ENCODE results near the gene DENND1A. TPM values are rescaled to one million over a fixed set of nuclear protein-coding genes. Genes with fewer than 3 reads are reported as not detected.
A peak's percentile ranks its signal among the peaks of the same experiment; 100 is the strongest.
"Not testable (repeated sequence)": the region's sequence is repeated elsewhere in the genome, so short reads cannot be mapped to it uniquely, and the experiment has no call there.

DENND1A gene
- total and polyA plus RNA-seq, 2 of the 13 experiments (the other 11 are each of a cell fraction or from before 2014, with no cell fraction given), result 14.8 to 30.1 TPM

- TF ChIP-seq CSRNP2 (CRISPR knock-in tag; conservative IDR thresholded peaks at IDR 0.05; ENCODE audit: low read depth), result no peak
- no peak for TF ChIP-seq ZNF503 (CRISPR knock-in tag; IDR thresholded peaks at IDR 0.05)
- no peak for TF ChIP-seq JDP2 (CRISPR knock-in tag; IDR thresholded peaks at IDR 0.05; ENCODE audit: borderline replicate concordance)
These were observed 8.5 kb upstream of the DENND1A start (continued) for GRCh38 chr9:123938401-123938800.

DNA sequence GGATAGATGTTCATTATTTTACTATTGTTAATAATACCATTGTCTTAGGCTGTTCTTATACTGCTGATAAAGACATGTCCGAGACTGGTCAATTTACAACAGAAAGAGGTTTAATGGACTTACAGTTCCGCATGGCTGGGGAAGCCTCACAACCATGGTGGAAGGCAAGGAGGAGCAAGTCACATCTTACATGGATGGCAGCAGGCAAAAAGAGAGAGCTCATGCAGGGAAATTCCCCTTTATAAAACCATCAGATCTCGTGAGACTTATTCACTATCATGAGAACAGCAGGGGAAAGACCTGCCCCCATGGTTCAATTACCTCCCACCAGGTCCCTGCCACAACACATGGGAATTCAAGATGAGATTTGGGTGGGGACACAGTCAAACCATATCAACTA, 6.6 kb upstream of the DENND1A start:
- DNase-seq (ENCODE audit: low spot score); H2AFZ ChIP-seq (ENCODE audit: low read length); H3K27me3 ChIP-seq (ENCODE audit: control insufficient read depth in 1 of 2, insufficient read depth in 2 of 2, low read length in 2 of 2); H3K27ac ChIP-seq (ENCODE audit: extremely low read length, insufficient read depth, low read length); POLR2A ChIA-PET; H3K9me3 ChIP-seq (ENCODE audit: low read length); H4K20me1 ChIP-seq (ENCODE audit: insufficient read depth, low read length); intact Hi-C loops (cut with micrococcal nuclease; ENCODE audit: unreplicated experiment); CTCF ChIA-PET (ENCODE audit: low intra/inter-chr PET ratio, low total read pairs); H3K4me2 ChIP-seq (ENCODE audit: low read depth, low read length); H3K79me2 ChIP-seq (ENCODE audit: insufficient read depth, low read length); in situ Hi-C loops (cut with HindIII; ENCODE audit: extremely low pct_ligation_motif_present, low pct_unique_long_range_greater_than_20kb); H3K36me3 ChIP-seq (replicated peaks in 1 of 2; ENCODE audit: control insufficient read depth in 1 of 2, insufficient read depth in 2 of 2, low read length in 2 of 2); BruUV-seq (replicated peaks); FAIRE-seq; ATAC-seq; H3K4me3 ChIP-seq (replicated peaks in 1 of 3; ENCODE audit: insufficient read depth in 1 of 3, low read depth in 2 of 3, low read length in 3 of 3); H3K9ac ChIP-seq (ENCODE audit: insufficient read depth, low read depth, low read length): not testable (repeated sequence)
- TF ChIP-seq ZNF431 (CRISPR knock-in tag; IDR thresholded peaks at IDR 0.05; ENCODE audit: borderline replicate concordance, low read depth), result peak; percentile 99
- 49% methylated on average over 3 of the region's 3 CpGs for WGBS (ENCODE audit: low lambda C conversion rate)
- H3K4me1 ChIP-seq (ENCODE audit: insufficient read depth, low read length), result peaks cover 55% of the 10 kb centered on the region
